ENCODE data around the gene RASGEF1C.

RASGEF1C gene

GRCh38 chr5:180135128-180135955 lies 73.7 kb downstream of the RASGEF1C start:
- no peak for TF ChIP-seq CTCF (IDR thresholded peaks at IDR 0.05; ENCODE audit: low read depth, low read length)
- no peak for DNase-seq (ENCODE audit: extremely low read depth, low read depth)

- no peak for DNase-seq (ENCODE audit: extremely low read depth, low read depth)
Measured at GRCh38 chr5:180133971-180134508, 75.0 kb downstream of the RASGEF1C start.

GRCh38 chr5:180133551-180133950 lies 75.5 kb downstream of the RASGEF1C start:
- TF ChIP-seq CTCF (IDR thresholded peaks at IDR 0.05; ENCODE audit: low read depth, low read length), result no peak
- no peak for DNase-seq (ENCODE audit: extremely low read depth, low read depth)

More at GRCh38 chr5:180133971-180134508, 75.0 kb downstream of the RASGEF1C start:
- TF ChIP-seq CTCF (IDR thresholded peaks at IDR 0.05; ENCODE audit: low read depth, low read length), result no peak

GRCh38 chr5:180133060-180133459 lies 76.0 kb downstream of the RASGEF1C start:
- TF ChIP-seq CTCF (IDR thresholded peaks at IDR 0.05; ENCODE audit: low read depth, low read length), result no peak
- no peak for DNase-seq (ENCODE audit: extremely low read depth, low read depth)

- no peak for TF ChIP-seq CTCF (IDR thresholded peaks at IDR 0.05; ENCODE audit: low read depth, low read length)
Measured at GRCh38 chr5:180130876-180131740, 77.9 kb downstream of the RASGEF1C start.

GRCh38 chr5:180130291-180130869 lies 78.6 kb downstream of the RASGEF1C start:
- DNase-seq (ENCODE audit: extremely low read depth, low read depth), result no peak
- TF ChIP-seq CTCF (IDR thresholded peaks at IDR 0.05; ENCODE audit: low read depth, low read length), result no peak

More at GRCh38 chr5:180130876-180131740, 77.9 kb downstream of the RASGEF1C start:
- DNase-seq (ENCODE audit: extremely low read depth, low read depth), result no peak
